NB4 (cell line): Measurements from ENCODE around the gene INO80C.
"Not testable (repeated sequence)": the region's sequence is repeated elsewhere in the genome, so short reads cannot be mapped to it uniquely, and the experiment has no call there.

Source experiments
- DNase-seq: peaks from one replicate; pipeline ENCODE4 v3.0.0; 2010; ENCODE audit warnings: low read depth
- H3K4me3 ChIP-seq: one replicate; pipeline ENCODE4 v1.5.1; 2011; ENCODE audit warnings: mild to moderate bottlenecking, low read depth, low read length, moderate library complexity
- CTCF ChIP-seq: IDR thresholded peaks from one replicate; pipeline ENCODE4 v1.5.1; 2012; ENCODE audit warnings: low read depth, low read length
- MAX ChIP-seq: IDR thresholded peaks from 2 replicates; pipeline ENCODE4 v1.6.1; 2011; ENCODE audit warnings: low read depth, low read length
- MYC ChIP-seq: IDR thresholded peaks from 2 replicates; pipeline ENCODE4 v1.6.1; 2011; ENCODE audit warnings: low read depth, low read length
- POLR2A ChIP-seq: IDR thresholded peaks from 2 replicates; pipeline ENCODE4 v1.6.1; 2011; ENCODE audit warnings: mild to moderate bottlenecking; ENCODE audit not compliant: insufficient read length; ENCODE audit errors: extremely low read depth

Gene INO80C

GRCh38 chr18:35489913-35490490 lies 7.8 kb downstream of the INO80C start:
- no peak for DNase-seq
- no peak overlapping the region for H3K4me3 ChIP-seq
- TF ChIP-seq MAX (no peak), POLR2A (no peak), CTCF (no peak), MYC (no peak)

- H3K4me3 ChIP-seq, DNase-seq: not testable (repeated sequence)
Measured at GRCh38 chr18:35489281-35489680, 8.5 kb downstream of the INO80C start.

- not testable (repeated sequence) for DNase-seq, H3K4me3 ChIP-seq
Measured at GRCh38 chr18:35488396-35488795, 9.4 kb downstream of the INO80C start.

GRCh38 chr18:35487525-35487924 lies 10.2 kb downstream of the INO80C start:
- not testable (repeated sequence) for DNase-seq, H3K4me3 ChIP-seq

- TF ChIP-seq MAX (no peak), MYC (no peak), POLR2A (no peak), CTCF (no peak)
- no peak overlapping the region for H3K4me3 ChIP-seq
- no peak for DNase-seq
Measured at GRCh38 chr18:35485852-35486251, 11.9 kb downstream of the INO80C start.

GRCh38 chr18:35484034-35484433 lies 13.7 kb downstream of the INO80C start:
- no peak for DNase-seq
- no peak overlapping the region for H3K4me3 ChIP-seq
- no peak for TF ChIP-seq POLR2A
- TF ChIP-seq MAX: no peak
- TF ChIP-seq MYC: no peak
- no peak for TF ChIP-seq CTCF

GRCh38 chr18:35481960-35482366 lies 15.8 kb downstream of the INO80C start:
- TF ChIP-seq MAX: no peak
- TF ChIP-seq POLR2A: no peak
- no peak for DNase-seq
- no peak overlapping the region for H3K4me3 ChIP-seq

GRCh38 chr18:35479911-35480586 lies 17.7 kb downstream of the INO80C start:
- no peak overlapping the region for H3K4me3 ChIP-seq

More at GRCh38 chr18:35479911-35480586, 17.7 kb downstream of the INO80C start:
- TF ChIP-seq CTCF: no peak
- TF ChIP-seq MAX: no peak
- TF ChIP-seq POLR2A: no peak
- no peak for TF ChIP-seq MYC
- no peak for DNase-seq
